HG03521 (cell line): ENCODE measurements around the gene HIGD1A.

Experiments
- ATAC-seq: cut with Tn5 transposase; IDR thresholded peaks from one replicate; pipeline ENCODE4 v1.9.1; 2021; ENCODE audit warnings: mild to moderate bottlenecking, moderate library complexity; ENCODE audit not compliant: unreplicated experiment

Gene HIGD1A

GRCh38 chr3:42739401-42740158 lies 64.7 kb downstream of the HIGD1A start:
- no peak for ATAC-seq

DNA sequence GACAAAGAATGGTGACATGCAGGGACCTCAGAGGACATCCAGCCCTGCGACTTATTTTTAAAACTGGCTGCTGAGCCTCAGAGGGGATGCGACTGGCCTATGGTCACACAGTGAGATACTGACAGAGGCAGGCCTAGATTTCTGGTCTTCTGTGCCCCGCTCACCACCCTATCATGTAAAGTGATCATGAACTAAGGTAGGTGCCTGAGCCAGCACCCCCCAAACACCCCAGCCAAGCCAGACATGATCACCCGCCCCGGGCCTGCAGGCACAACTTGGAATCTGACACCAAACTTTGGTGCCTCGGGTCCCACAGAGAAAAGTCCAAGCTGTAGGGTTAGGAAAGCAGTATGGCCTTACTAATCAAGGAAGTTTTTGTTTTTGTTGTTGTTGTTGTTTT lies 67.8 kb downstream of the HIGD1A start:
- ATAC-seq = no peak

GRCh38 chr3:42736081-42736480 lies 68.2 kb downstream of the HIGD1A start:
- ATAC-seq = no peak

- ATAC-seq = no peak
Observed at GRCh38 chr3:42735615-42736014, 68.7 kb downstream of the HIGD1A start.

DNA sequence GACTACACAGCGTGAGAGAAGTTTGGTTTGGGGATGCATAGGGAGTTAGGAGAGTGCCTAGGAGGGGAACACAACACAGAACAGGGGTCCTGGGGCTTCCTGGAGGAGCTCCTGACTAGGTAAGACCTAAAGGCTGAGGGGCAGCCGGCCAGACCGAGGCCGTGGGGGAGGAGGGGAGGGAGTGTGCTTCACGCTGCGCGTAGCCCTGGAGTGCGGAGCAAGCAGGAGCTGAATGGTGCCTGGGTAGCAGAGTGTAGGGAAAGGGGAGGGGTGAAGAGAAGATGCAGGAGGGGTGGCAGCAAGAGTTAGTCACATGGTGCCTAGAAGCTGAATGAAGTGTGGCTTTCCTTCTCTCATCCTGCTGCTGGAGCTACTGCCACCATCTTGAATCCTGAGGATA lies 69.3 kb downstream of the HIGD1A start:
- no peak for ATAC-seq

DNA sequence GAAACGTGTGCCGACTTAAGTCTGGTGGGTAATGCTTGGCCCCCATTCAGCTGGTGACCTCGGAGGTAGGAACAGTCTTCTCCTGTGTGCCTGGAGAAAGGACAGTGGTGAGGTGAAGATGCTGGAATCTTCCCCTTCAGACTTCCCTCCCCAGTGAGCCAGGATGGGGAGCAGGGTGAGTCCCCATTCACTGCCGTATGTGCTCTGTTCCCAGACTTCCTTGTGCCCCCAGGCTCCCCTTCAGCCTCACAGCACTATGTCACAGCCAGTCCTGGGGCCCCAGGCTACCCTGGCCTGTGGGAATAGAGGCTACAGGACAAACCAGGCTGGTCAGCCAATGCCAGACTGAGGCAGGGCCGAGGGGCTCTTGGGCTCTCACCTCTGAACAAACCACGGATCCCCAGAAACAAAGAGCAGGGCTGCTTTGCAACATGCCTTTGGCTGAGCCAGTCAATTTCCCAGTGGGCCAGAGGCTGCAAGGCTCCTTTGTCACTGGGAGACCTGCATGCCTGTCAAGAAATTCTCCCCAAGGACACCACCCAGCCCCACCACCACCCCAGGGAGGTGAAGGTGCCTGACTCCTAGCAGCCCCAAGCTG lies 69.9 kb downstream of the HIGD1A start:
- no peak for ATAC-seq

DNA sequence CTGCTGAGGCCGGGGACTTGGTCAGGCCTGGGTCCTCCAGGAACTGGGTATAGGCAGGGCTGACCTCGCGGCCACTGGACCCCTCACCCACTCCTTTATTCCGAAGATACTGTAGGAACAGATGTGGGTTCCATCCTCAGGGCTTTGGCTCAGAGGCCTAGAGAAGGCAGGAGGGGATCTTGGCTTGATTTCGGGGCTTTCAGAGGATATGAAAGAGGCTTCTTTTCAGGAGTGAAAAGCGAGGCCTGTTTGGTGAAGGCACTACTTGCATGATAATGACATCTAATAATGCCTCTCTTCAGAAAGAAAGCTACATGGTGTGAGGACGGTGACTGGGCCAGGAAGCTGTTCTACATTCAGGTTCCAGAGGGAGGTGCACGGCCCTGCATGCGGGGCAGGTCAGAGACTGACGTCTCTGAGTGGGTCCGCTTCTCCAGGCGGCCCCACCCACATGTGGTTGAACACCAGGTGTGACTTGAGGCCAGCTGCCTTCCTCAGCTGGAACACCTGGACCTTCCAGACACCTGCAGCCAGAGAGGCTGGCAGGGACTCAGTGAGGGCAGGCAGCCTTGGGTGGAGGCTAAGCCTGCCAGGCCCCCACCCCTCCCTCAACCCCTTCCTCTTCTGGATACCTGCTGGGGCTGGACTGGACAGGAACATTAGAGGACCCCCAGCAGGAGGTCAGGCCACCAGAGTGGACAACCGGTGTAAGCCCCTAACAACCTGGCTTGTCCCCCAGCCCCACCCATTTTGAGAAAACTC lies 70.6 kb downstream of the HIGD1A start:
- no peak for ATAC-seq
